SK-N-SH (cell line): Measurements from ENCODE around the gene SLC22A23. TPM values are rescaled to one million over a fixed set of nuclear protein-coding genes. Genes with fewer than 3 reads are reported as not detected.

Source experiments
- CTCF ChIA-PET: fragments of 300-600, 350-600 bp; formaldehyde crosslinking; extraction: SDS; loops from one replicate; lab custom pipeline; 2021; lab: Yijun Ruan, JAX
- POLR2A ChIA-PET: fragments of 350-600 bp; sonication (Branson Sonifier 250); formaldehyde crosslinking; extraction: SDS; loops from one replicate; lab custom pipeline; 2020; ENCODE audit warnings: antibody characterized with exemption, inconsistent platforms; lab: Yijun Ruan, JAX
- DNase-seq: peaks from one replicate; pipeline ENCODE4 v3.0.0; 2012
- H2AFZ ChIP-seq: fragments of 200-600 bp; sonication (generic); 2 replicates; pipeline ENCODE4 v1.8.1; 2016; ENCODE audit warnings: antibody characterized with exemption, mild to moderate bottlenecking, low read depth
- H3F3A ChIP-seq: fragments of 200-600 bp; sonication (generic); replicated peaks from 2 replicates; pipeline ENCODE3; 2016; ENCODE audit warnings: antibody characterized with exemption, mild to moderate bottlenecking; ENCODE audit not compliant: insufficient read depth
- H3K27ac ChIP-seq, 2 experiments: fragments of 200-500 bp in 1 of 2; fragments of 200-600 bp in 1 of 2; sonication (Bioruptor generic) in 1 of 2; sonication (generic), shearing (Covaris generic) in 1 of 2; 2 replicates each; pipeline versions ENCODE4 v1.5.1 to v1.6.1; 2014 to 2016; ENCODE audit warnings: low read depth in 2 of 2, inconsistent platforms in 1 of 2, low read length in 1 of 2, mild to moderate bottlenecking in 1 of 2, mixed read lengths in 1 of 2
- H3K27me3 ChIP-seq: fragments of 200-600 bp; sonication (generic), shearing (Covaris generic); 2 replicates; pipeline ENCODE4 v1.6.1; 2016; ENCODE audit warnings: mixed run types; ENCODE audit not compliant: insufficient read depth
- H3K36me3 ChIP-seq, 2 experiments: fragments of 200-500 bp in 1 of 2; fragments of 200-600 bp in 1 of 2; sonication (Bioruptor generic) in 1 of 2; sonication (generic) in 1 of 2; replicated peaks in 1 of 2; 2 replicates each; pipeline versions ENCODE3 to v1.5.1; 2014 to 2016; ENCODE audit warnings: low read length in 1 of 2, mild to moderate bottlenecking in 1 of 2; ENCODE audit not compliant: insufficient read depth in 2 of 2, control insufficient read depth in 1 of 2
- H3K4me1 ChIP-seq, 2 experiments: fragments of 200-500 bp in 1 of 2; fragments of 200-600 bp in 1 of 2; sonication (Bioruptor generic) in 1 of 2; sonication (generic), shearing (Covaris generic) in 1 of 2; 2 replicates each; pipeline versions ENCODE4 v1.5.1 to v1.6.1; 2014 to 2016; ENCODE audit warnings: low read depth in 1 of 2, low read length in 1 of 2, mixed run types in 1 of 2; ENCODE audit not compliant: insufficient read depth in 2 of 2, control insufficient read depth in 1 of 2
- H3K4me2 ChIP-seq: fragments of 200-600 bp; sonication (generic), shearing (Covaris generic); 2 replicates; pipeline ENCODE4 v1.6.1; 2017; ENCODE audit warnings: mixed run types
- H3K4me3 ChIP-seq, 2 experiments: fragments of 200-500 bp in 1 of 2; fragments of 200-600 bp in 1 of 2; sonication (Bioruptor generic) in 1 of 2; sonication (generic), shearing (Covaris generic) in 1 of 2; 2 replicates each; pipeline versions ENCODE4 v1.5.1 to v1.8.1; 2014 to 2016; ENCODE audit warnings: low read depth in 2 of 2, inconsistent platforms in 1 of 2, low read length in 1 of 2, mild to moderate bottlenecking in 1 of 2, mixed read lengths in 1 of 2, moderate library complexity in 1 of 2
- H3K79me2 ChIP-seq: fragments of 200-600 bp; sonication (generic); 2 replicates; pipeline ENCODE4 v1.8.1; 2017; ENCODE audit warnings: mild to moderate bottlenecking; ENCODE audit not compliant: insufficient read depth
- H3K9ac ChIP-seq: fragments of 200-600 bp; sonication (generic); 2 replicates; pipeline ENCODE4 v1.6.1; 2017; ENCODE audit warnings: mixed run types
- H3K9me2 ChIP-seq: fragments of 200-600 bp; sonication (generic); 2 replicates; pipeline ENCODE4 v1.6.1; 2017; ENCODE audit warnings: mixed run types
- H3K9me3 ChIP-seq: fragments of 200-600 bp; sonication (generic); 2 replicates; pipeline ENCODE4 v1.6.1; 2017; ENCODE audit warnings: mixed run types, mild to moderate bottlenecking, moderate library complexity
- H4K20me1 ChIP-seq: fragments of 200-600 bp; sonication (generic); 2 replicates; pipeline ENCODE4 v1.6.1; 2017; ENCODE audit warnings: mild to moderate bottlenecking, mixed run types; ENCODE audit not compliant: insufficient read depth
- EP300 ChIP-seq, 2 experiments: IDR thresholded peaks; 2 replicates each; pipeline versions ENCODE4 v1.4.0 to v1.6.1; 2012; ENCODE audit warnings: borderline replicate concordance in 1 of 2, low read depth in 1 of 2, low read length in 1 of 2
- FOSL2 ChIP-seq: IDR thresholded peaks from 2 replicates; pipeline ENCODE4 v1.4.0; 2012; ENCODE audit warnings: low read depth, mild to moderate bottlenecking, moderate library complexity, borderline replicate concordance
- FOXJ3 ChIP-seq: sonication (generic); formaldehyde crosslinking; IDR thresholded peaks from 2 replicates; pipeline ENCODE4 v1.5.1; 2020; ENCODE audit warnings: mild to moderate bottlenecking, missing genetic modification reagents
- GATA2 ChIP-seq: sonication (generic); formaldehyde crosslinking; IDR thresholded peaks from 2 replicates; pipeline ENCODE4 v1.5.0; 2020; ENCODE audit warnings: mild to moderate bottlenecking, missing genetic modification reagents
- NFIC ChIP-seq: IDR thresholded peaks from 2 replicates; pipeline ENCODE4 v1.4.0; 2012; ENCODE audit warnings: borderline replicate concordance
- RAD21 ChIP-seq: IDR thresholded peaks from 2 replicates; pipeline ENCODE4 v1.6.1; 2012; ENCODE audit warnings: mild to moderate bottlenecking, low read length
- SMC3 ChIP-seq: IDR thresholded peaks from 2 replicates; pipeline ENCODE4 v1.6.1; 2012; ENCODE audit warnings: low read depth, low read length, improper control_type of control experiment
- TAF1 ChIP-seq: IDR thresholded peaks from 2 replicates; pipeline ENCODE4 v1.6.1; 2012; ENCODE audit warnings: low read depth, mild to moderate bottlenecking, low read length, moderate library complexity, borderline replicate concordance
- WGBS: methylation state at CpG from one replicate; pipeline ENCODE4 v1.1.6; 2017; ENCODE audit warnings: low lambda C conversion rate; 5-methylcytosine and 5-hydroxymethylcytosine counted together
- polyA plus RNA-seq, 3 experiments: library from polyadenylated mRNA; depleted of rRNA; stranded (reverse); fragments of >200 nt; gene quantifications; 2 replicates each; pipeline ENCODE4 v1.2.3, GENCODE V29; 2012
- TF ChIP-seq, protein P1 (sequence below): fragments of 150-350 bp; IDR thresholded peaks from 2 replicates; pipeline ENCODE4 v1.6.1; 2017; ENCODE audit warnings: antibody characterized with exemption, low read length, low read depth, borderline replicate concordance
- TF ChIP-seq, protein P2 (sequence below): IDR thresholded peaks from 2 replicates; pipeline ENCODE4; 2012
- TF ChIP-seq, protein P3 (sequence below): IDR thresholded peaks from 2 replicates; pipeline ENCODE4 v1.4.0; 2012; ENCODE audit warnings: low read depth, borderline replicate concordance
- TF ChIP-seq, protein P4 (sequence below): IDR thresholded peaks from 2 replicates; pipeline ENCODE4 v1.4.0; 2012; ENCODE audit warnings: low read depth, borderline replicate concordance
- TF ChIP-seq, protein P5 (sequence below): fragments of 150-350 bp; IDR thresholded peaks from 2 replicates; pipeline ENCODE4 v1.6.1; 2016; ENCODE audit warnings: mild to moderate bottlenecking, low read depth, low read length
- TF ChIP-seq, protein P6 (sequence below): fragments of 200-600 bp; sonication (generic); IDR thresholded peaks from 2 replicates; pipeline ENCODE4 v1.6.1; 2017; ENCODE audit warnings: antibody characterized with exemption, mild to moderate bottlenecking, moderate library complexity

SLC22A23 gene
- polyA plus RNA-seq, 1 of the 3 experiments (the other 2 are of a cell fraction) = not detected

DNA sequence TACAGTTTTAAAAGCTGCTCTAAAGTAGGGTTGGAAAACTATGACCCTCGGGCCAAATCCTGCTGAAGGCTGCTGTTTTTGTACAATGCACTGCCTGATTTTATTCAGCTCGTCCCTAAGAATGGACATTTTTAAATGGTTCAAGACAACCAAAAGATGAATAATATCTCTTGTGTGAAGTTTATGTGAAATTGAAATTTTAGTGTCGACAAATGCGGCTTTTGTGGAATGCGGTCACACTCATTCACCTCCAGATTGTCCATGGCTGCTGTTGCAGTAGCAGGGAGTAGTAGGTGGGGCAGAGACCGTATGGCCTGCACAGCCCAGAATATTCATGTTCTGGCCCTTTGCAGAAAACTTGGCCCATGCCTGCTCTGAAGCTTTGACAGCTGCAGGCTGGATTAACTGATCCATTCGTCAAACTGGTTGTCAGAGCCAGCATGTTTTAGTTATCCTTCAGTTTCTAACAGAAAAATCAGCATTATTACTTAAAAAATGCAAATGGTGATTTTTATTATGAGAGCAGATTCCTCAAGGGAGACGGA, 106.5 kb downstream of the SLC22A23 start:
- Histone ChIP-seq H3K4me1 (peaks cover 0 to 2% of the 10 kb centered on the region in 2 experiments; a peak in 2 of 4 replicates), H3K9me2 (no peaks in the 10 kb centered on the region), H3K9ac (no peak overlapping the region), H3F3A (no peaks in the 10 kb centered on the region), H3K9me3 (no peaks in the 10 kb centered on the region), H2AFZ (no peak overlapping the region), H3K36me3 (no peaks in the 10 kb centered on the region), H3K27me3 (peaks cover 20% of the 10 kb centered on the region; the same call in 1 of the 2 replicates), H3K79me2 (no peaks in the 10 kb centered on the region), H3K4me2 (no peak overlapping the region), H3K27ac (no peak overlapping the region), H4K20me1 (no peaks in the 10 kb centered on the region), H3K4me3 (no peak overlapping the region)
- WGBS = 70% methylated on average over 8 of the region's 8 CpGs
- TF ChIP-seq, protein P1, sequence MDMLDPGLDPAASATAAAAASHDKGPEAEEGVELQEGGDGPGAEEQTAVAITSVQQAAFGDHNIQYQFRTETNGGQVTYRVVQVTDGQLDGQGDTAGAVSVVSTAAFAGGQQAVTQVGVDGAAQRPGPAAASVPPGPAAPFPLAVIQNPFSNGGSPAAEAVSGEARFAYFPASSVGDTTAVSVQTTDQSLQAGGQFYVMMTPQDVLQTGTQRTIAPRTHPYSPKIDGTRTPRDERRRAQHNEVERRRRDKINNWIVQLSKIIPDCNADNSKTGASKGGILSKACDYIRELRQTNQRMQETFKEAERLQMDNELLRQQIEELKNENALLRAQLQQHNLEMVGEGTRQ = no peak
- no peak for TF ChIP-seq SMC3
- DNase-seq = no peak
- ChIA-PET CTCF (interaction anchor here (1.0 kb wide), 1 partner anchor 499 kb away, joined by 3 read pairs; the partner anchor contains the start of gene FAM50B), POLR2A (no interaction called here)

DNA sequence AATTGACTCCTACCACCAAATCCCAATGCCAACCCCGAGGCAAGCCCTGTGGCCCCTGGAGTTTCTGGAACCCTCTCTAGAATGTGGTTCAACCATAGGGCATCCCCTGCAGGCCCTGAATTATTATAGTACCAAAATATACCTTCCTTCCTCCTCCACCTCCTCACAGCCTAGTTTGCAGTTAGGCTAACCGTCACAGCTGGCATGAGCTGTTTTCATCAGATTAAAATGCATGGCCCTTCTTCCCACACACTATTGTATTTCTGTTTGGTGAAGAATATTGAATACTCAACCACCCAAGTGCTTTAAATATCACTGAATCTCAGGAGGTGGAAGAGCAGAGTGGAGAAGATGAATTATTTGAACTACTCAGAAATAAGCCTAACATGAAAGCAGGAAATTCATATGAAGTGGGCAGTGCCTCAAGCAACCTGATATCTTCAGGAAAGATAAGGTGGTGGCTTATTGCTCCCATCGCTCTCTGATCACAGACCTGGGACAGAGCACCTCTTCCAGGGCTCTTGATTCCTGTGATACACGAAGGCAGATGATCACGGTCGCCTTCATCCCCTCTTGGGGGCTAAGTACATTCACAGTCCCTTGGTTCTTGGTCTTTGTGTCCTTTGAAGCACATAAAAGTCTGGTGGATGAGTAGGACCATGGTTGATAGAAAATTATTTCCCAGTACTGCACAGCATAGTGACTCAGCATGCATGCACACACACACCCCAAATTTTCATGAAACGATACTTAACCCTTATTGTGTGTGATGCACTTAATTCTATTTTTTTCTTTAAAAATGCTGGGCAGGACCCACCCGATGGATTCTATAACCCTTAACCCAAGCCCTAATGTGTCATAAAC, 107.2 kb downstream of the SLC22A23 start:
- Histone ChIP-seq H3K27me3 (peaks cover 20% of the 10 kb centered on the region; the same call in 1 of the 2 replicates), H3K4me2 (no peak overlapping the region), H3K9me3 (no peaks in the 10 kb centered on the region), H3K27ac (no peak overlapping the region), H4K20me1 (no peaks in the 10 kb centered on the region), H3F3A (no peaks in the 10 kb centered on the region), H3K9me2 (no peaks in the 10 kb centered on the region), H3K9ac (no peak overlapping the region), H3K79me2 (no peaks in the 10 kb centered on the region), H2AFZ (no peak overlapping the region), H3K4me3 (no peak overlapping the region), H3K4me1 (no peaks in the 10 kb centered on the region; a peak in 2 of 4 replicates), H3K36me3 (no peaks in the 10 kb centered on the region)
- POLR2A ChIA-PET = no interaction called here
- 69% methylated on average over 8 of the region's 8 CpGs for WGBS
- CTCF ChIA-PET = interaction anchor here (1.0 kb wide), 1 partner anchor 499 kb away, joined by 3 read pairs; the partner anchor contains the start of gene FAM50B
- no peak for DNase-seq
- TF ChIP-seq, protein P2, sequence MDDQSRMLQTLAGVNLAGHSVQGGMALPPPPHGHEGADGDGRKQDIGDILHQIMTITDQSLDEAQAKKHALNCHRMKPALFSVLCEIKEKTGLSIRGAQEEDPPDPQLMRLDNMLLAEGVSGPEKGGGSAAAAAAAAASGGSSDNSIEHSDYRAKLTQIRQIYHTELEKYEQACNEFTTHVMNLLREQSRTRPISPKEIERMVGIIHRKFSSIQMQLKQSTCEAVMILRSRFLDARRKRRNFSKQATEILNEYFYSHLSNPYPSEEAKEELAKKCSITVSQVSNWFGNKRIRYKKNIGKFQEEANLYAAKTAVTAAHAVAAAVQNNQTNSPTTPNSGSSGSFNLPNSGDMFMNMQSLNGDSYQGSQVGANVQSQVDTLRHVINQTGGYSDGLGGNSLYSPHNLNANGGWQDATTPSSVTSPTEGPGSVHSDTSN = no peak
- TF ChIP-seq, protein P3, sequence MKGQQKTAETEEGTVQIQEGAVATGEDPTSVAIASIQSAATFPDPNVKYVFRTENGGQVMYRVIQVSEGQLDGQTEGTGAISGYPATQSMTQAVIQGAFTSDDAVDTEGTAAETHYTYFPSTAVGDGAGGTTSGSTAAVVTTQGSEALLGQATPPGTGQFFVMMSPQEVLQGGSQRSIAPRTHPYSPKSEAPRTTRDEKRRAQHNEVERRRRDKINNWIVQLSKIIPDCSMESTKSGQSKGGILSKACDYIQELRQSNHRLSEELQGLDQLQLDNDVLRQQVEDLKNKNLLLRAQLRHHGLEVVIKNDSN = no peak
- no peak for TF ChIP-seq TAF1
- TF ChIP-seq EP300 (IDR thresholded peaks at IDR 0.05; ENCODE audit: borderline replicate concordance in 1 of 2, low read depth in 1 of 2, low read length in 1 of 2) = no peak
- TF ChIP-seq FOXJ3 (CRISPR knock-in tag) = no peak
- TF ChIP-seq, protein P4, sequence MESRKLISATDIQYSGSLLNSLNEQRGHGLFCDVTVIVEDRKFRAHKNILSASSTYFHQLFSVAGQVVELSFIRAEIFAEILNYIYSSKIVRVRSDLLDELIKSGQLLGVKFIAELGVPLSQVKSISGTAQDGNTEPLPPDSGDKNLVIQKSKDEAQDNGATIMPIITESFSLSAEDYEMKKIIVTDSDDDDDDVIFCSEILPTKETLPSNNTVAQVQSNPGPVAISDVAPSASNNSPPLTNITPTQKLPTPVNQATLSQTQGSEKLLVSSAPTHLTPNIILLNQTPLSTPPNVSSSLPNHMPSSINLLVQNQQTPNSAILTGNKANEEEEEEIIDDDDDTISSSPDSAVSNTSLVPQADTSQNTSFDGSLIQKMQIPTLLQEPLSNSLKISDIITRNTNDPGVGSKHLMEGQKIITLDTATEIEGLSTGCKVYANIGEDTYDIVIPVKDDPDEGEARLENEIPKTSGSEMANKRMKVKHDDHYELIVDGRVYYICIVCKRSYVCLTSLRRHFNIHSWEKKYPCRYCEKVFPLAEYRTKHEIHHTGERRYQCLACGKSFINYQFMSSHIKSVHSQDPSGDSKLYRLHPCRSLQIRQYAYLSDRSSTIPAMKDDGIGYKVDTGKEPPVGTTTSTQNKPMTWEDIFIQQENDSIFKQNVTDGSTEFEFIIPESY = no peak
- no peak for TF ChIP-seq RAD21
- no peak for TF ChIP-seq SMC3
- TF ChIP-seq FOSL2 = no peak
- TF ChIP-seq, protein P5, sequence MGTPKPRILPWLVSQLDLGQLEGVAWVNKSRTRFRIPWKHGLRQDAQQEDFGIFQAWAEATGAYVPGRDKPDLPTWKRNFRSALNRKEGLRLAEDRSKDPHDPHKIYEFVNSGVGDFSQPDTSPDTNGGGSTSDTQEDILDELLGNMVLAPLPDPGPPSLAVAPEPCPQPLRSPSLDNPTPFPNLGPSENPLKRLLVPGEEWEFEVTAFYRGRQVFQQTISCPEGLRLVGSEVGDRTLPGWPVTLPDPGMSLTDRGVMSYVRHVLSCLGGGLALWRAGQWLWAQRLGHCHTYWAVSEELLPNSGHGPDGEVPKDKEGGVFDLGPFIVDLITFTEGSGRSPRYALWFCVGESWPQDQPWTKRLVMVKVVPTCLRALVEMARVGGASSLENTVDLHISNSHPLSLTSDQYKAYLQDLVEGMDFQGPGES = no peak
- TF ChIP-seq, protein P1 = no peak
- no peak for TF ChIP-seq GATA2 (CRISPR knock-in tag)
- TF ChIP-seq, protein P6, sequence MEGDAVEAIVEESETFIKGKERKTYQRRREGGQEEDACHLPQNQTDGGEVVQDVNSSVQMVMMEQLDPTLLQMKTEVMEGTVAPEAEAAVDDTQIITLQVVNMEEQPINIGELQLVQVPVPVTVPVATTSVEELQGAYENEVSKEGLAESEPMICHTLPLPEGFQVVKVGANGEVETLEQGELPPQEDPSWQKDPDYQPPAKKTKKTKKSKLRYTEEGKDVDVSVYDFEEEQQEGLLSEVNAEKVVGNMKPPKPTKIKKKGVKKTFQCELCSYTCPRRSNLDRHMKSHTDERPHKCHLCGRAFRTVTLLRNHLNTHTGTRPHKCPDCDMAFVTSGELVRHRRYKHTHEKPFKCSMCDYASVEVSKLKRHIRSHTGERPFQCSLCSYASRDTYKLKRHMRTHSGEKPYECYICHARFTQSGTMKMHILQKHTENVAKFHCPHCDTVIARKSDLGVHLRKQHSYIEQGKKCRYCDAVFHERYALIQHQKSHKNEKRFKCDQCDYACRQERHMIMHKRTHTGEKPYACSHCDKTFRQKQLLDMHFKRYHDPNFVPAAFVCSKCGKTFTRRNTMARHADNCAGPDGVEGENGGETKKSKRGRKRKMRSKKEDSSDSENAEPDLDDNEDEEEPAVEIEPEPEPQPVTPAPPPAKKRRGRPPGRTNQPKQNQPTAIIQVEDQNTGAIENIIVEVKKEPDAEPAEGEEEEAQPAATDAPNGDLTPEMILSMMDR = no peak
- TF ChIP-seq NFIC = no peak
